Ascending aorta (tissue), 2 donors: Measurements from ENCODE around the gene CDH5. TPM values are rescaled to one million over a fixed set of nuclear protein-coding genes. Genes with fewer than 3 reads are reported as not detected.
A peak's percentile ranks its signal among the peaks of the same experiment; 100 is the strongest.

Experiments used
- DNase-seq, 2 donors: peaks; one replicate each; pipeline ENCODE4 v3.0.0-alpha.2; 2019; ENCODE audit warnings: low spot score in 2 of 2
- H3K27ac ChIP-seq, 2 donors: fragments of 200-600 bp; sonication (generic); one replicate each; pipeline ENCODE4 v1.5.1; 2016 to 2017; ENCODE audit warnings: mild to moderate bottlenecking in 1 of 2
- H3K27me3 ChIP-seq: fragments of 200-600 bp; sonication (generic); one replicate; pipeline ENCODE4 v1.5.1; 2017
- H3K36me3 ChIP-seq, 2 donors: fragments of 200-600 bp; sonication (generic); one replicate each; pipeline ENCODE4 v1.5.1; 2016
- H3K4me1 ChIP-seq, 2 donors: fragments of 200-600 bp; sonication (generic); one replicate each; pipeline ENCODE4 v1.5.1; 2016 to 2017; ENCODE audit warnings: mild to moderate bottlenecking in 1 of 2
- H3K4me3 ChIP-seq, 2 donors: fragments of 200-600 bp; sonication (generic); one replicate each; pipeline ENCODE4 v1.5.1; 2016 to 2017; ENCODE audit warnings: mild to moderate bottlenecking in 1 of 2
- H3K9me3 ChIP-seq, 2 donors: fragments of 200-600 bp; sonication (generic); one replicate each; pipeline ENCODE4 v1.5.1; 2016
- CTCF ChIP-seq, 3 experiments: fragments of 200-600 bp in 2 of 3; fragments of 450-650 bp in 1 of 3; sonication (generic) in 2 of 3; IDR thresholded peaks; one replicate each; pipeline ENCODE4 v1.5.1; 2016 to 2019; ENCODE audit warnings: antibody characterized with exemption in 3 of 3, mild to moderate bottlenecking in 1 of 3, moderate library complexity in 1 of 3
- intact Hi-C: fragments of 100-400 bp; cut with DNase I; formaldehyde crosslinking; loops from one replicate; pipeline ENCODE4 v1.15.1; 2023
- total RNA-seq: library from RNA; depleted of rRNA; stranded (reverse); fragments of >200 nt; gene quantifications from one replicate; pipeline ENCODE4 v1.1.0, GENCODE V29; 2016

Gene CDH5
- total RNA-seq, 1 donor from 2014 or later, result 119 TPM

DNA sequence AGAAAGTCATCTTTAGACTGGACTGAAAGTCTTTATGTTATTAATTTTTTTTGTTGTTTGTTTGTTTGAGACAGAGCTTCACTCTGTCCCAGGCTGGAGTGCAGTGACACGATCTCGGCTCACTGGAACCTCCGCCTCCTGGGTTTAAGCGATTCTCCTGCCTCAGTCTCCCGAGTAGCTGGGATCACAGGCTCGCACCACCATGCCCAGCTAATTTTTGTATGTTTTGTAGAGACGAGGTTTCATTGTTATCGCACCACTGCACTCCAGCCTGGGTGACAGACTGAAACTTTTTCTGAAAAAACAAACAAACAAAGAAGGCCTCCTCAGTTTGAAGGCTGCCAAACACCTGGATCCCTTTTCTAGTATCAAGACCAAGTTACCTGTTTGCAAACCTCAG lies 65.3 kb downstream of the CDH5 start:
- H3K9me3 ChIP-seq, result no peaks in the 10 kb centered on the region
- H3K4me3 ChIP-seq, result no peak overlapping the region
- H3K27ac ChIP-seq, result no peak overlapping the region
- intact Hi-C loops, result no loop called here
- no peak for TF ChIP-seq CTCF (IDR thresholded peaks at IDR 0.05)
- H3K27me3 ChIP-seq, result no peaks in the 10 kb centered on the region
- no peak for DNase-seq
- H3K4me1 ChIP-seq, result peaks cover 8 to 10% of the 10 kb centered on the region in 2 donors
- H3K36me3 ChIP-seq, result no peaks in the 10 kb centered on the region

- peak in 1 of 2 donors; percentile 37 for DNase-seq
- Histone ChIP-seq H3K4me3 (no peak overlapping the region), H3K4me1 (peaks cover 7% of the 10 kb centered on the region in 2 donors), H3K36me3 (no peaks in the 10 kb centered on the region), H3K27me3 (no peaks in the 10 kb centered on the region), H3K9me3 (no peaks in the 10 kb centered on the region), H3K27ac (no peak overlapping the region)
- intact Hi-C loops, result no loop called here
- TF ChIP-seq CTCF (IDR thresholded peaks at IDR 0.05), result no peak
These were observed 65.9 kb downstream of the CDH5 start for GRCh38 chr16:66432429-66432828.

- DNase-seq, result no peak
- intact Hi-C loops, result no loop called here
- Histone ChIP-seq H3K4me3 (no peak overlapping the region), H3K4me1 (no peaks in the 10 kb centered on the region), H3K9me3 (no peaks in the 10 kb centered on the region), H3K27ac (no peak overlapping the region), H3K27me3 (no peaks in the 10 kb centered on the region), H3K36me3 (no peaks in the 10 kb centered on the region)
- no peak for TF ChIP-seq CTCF (IDR thresholded peaks at IDR 0.05)
These were observed 68.3 kb downstream of the CDH5 start for GRCh38 chr16:66434619-66435430.

DNA sequence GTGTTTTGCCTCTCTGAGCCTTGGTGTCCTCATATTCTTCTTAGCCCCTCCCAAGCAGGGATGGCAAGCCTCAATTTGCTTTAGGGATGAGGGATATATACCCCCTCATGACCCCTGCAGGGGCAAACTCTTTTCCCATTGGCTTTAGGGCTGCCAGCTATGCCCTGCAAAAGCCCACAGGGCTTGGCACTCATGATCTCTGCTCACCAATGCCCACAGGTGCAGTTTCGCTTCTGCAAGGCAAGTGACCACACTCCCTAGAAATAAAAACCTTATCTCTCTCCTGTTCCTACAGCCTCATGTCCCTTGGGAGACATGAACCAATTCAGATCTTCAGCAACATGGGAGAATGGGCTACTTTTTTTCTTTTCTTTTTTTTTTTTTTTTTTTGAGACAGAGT lies 69.4 kb downstream of the CDH5 start:
- Histone ChIP-seq H3K27ac (no peak overlapping the region), H3K27me3 (no peaks in the 10 kb centered on the region), H3K36me3 (no peaks in the 10 kb centered on the region), H3K4me1 (no peaks in the 10 kb centered on the region), H3K9me3 (no peaks in the 10 kb centered on the region), H3K4me3 (no peak overlapping the region)
- no peak for DNase-seq
- intact Hi-C loops, result no loop called here
- TF ChIP-seq CTCF (IDR thresholded peaks at IDR 0.05), result no peak

DNA sequence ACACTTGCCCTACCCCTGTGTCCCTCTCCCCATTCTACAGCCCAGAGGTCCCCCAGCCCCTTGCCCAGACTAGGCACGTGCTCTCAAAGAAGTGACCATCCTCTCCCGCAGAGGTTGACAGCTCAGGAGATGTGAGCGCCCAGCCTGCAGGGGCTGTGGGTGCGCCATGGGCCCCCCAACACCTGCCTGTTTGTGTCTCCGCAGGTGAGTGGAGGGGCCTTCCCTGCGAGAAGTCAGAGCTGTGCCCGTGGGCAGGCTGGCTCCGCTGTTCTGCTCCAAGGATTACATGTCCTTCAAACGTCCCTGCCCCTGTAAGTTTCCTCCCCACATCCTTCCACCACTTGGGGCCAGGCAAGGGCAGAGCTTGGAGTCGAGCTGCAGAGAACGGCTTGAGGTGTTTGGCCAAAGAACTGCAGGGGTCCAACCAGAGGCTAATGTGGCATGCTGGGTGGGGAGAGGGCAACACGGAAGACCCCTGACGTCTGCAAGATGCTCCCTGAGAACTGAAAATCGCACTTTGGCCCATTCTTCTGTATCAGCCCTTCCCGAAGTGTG lies 71.0 kb downstream of the CDH5 start:
- no peak for TF ChIP-seq CTCF (IDR thresholded peaks at IDR 0.05)
- Histone ChIP-seq H3K4me3 (no peak overlapping the region), H3K27ac (no peak overlapping the region), H3K9me3 (no peaks in the 10 kb centered on the region), H3K36me3 (no peaks in the 10 kb centered on the region), H3K4me1 (no peaks in the 10 kb centered on the region), H3K27me3 (no peaks in the 10 kb centered on the region)
- intact Hi-C loops, result no loop called here
- DNase-seq, result no peak
